Brain microvascular endothelial cell (primary cell): Measurements from ENCODE around the gene ATG5.

Experiments used
- DNase-seq: peaks from one replicate; pipeline ENCODE4 v3.0.0-alpha.2; 2020
- H3K27ac ChIP-seq: fragments of 250-450 bp; sonication (Bioruptor Pico); 2 replicates; pipeline ENCODE4 v1.5.1; 2020; ENCODE audit warnings: mild to moderate bottlenecking, moderate library complexity
- H3K27me3 ChIP-seq: fragments of 250-450 bp; sonication (Bioruptor Pico); replicated peaks from 2 replicates; pipeline ENCODE4 v1.5.1; 2020; ENCODE audit warnings: mild to moderate bottlenecking
- H3K36me3 ChIP-seq: fragments of 250-450 bp; sonication (Bioruptor Pico); replicated peaks from 2 replicates; pipeline ENCODE4 v1.5.1; 2020; ENCODE audit warnings: mild to moderate bottlenecking
- H3K4me3 ChIP-seq: 2 replicates; pipeline ENCODE4 v1.5.1; 2011; ENCODE audit warnings: low read depth, mild to moderate bottlenecking, control low read depth, low read length, moderate library complexity
- in situ Hi-C: cut with HindIII; loops from 2 replicates; pipeline ENCODE4 v1.10.0; 2017; ENCODE audit warnings: low sequenced_read_pairs, low pct_ligation_motif_present
- TF ChIP-seq, protein P1 (sequence below): IDR thresholded peaks from 2 replicates; pipeline ENCODE4 v1.5.1; 2011; ENCODE audit warnings: low read depth, mild to moderate bottlenecking, moderate library complexity, low read length, control low read depth, inconsistent platforms; ENCODE audit errors: missing control alignments

ATG5 gene

DNA sequence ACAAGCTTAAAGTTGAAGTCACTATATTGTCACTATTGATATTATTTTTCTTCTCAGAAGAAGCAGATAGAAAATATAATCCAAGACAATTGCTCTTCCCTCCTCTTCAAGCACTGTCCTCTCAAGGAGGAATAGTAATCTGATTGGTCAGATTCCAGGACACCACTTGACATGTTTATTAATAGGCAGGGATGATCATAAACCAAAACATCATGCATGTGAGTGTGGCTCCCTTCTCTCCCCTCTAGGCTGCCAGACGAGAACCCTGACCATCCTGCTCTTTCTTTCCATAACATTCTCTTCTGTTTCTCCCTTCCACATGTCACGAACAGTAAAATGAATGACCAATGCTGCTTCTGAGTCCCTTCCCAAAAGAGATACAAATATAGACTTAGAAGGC lies 7.5 kb downstream of the ATG5 start:
- in situ Hi-C loops: no loop called here
- Histone ChIP-seq H3K27me3 (no peaks in the 10 kb centered on the region), H3K36me3 (peaks cover 2% of the 10 kb centered on the region), H3K4me3 (no peak overlapping the region), H3K27ac (no peak overlapping the region)
- DNase-seq: no peak
- TF ChIP-seq, protein P1, sequence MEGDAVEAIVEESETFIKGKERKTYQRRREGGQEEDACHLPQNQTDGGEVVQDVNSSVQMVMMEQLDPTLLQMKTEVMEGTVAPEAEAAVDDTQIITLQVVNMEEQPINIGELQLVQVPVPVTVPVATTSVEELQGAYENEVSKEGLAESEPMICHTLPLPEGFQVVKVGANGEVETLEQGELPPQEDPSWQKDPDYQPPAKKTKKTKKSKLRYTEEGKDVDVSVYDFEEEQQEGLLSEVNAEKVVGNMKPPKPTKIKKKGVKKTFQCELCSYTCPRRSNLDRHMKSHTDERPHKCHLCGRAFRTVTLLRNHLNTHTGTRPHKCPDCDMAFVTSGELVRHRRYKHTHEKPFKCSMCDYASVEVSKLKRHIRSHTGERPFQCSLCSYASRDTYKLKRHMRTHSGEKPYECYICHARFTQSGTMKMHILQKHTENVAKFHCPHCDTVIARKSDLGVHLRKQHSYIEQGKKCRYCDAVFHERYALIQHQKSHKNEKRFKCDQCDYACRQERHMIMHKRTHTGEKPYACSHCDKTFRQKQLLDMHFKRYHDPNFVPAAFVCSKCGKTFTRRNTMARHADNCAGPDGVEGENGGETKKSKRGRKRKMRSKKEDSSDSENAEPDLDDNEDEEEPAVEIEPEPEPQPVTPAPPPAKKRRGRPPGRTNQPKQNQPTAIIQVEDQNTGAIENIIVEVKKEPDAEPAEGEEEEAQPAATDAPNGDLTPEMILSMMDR: no peak

DNA sequence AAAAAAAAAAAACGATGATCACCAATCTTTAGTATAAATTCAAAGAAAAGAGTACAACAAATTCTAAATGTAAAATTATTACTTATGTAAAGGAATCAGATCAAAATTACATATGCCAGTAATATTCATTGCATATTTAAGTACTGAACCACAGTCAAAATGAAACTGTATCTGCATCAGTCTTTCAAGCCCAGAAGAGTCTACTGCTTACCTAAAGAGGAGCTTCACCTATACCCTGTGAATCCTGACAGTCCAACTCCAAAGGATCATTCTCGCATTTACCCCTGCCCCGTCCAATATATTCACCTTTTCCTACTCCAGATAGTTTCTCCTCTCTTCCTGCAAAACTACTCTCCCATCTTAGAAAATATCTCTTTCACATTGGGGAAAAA lies 9.2 kb downstream of the ATG5 start:
- H3K4me3 ChIP-seq: no peak overlapping the region
- TF ChIP-seq, protein P1: no peak
- no peak for DNase-seq
- peaks cover 3% of the 10 kb centered on the region for H3K36me3 ChIP-seq
- H3K27ac ChIP-seq: no peak overlapping the region
- in situ Hi-C loops: no loop called here
- H3K27me3 ChIP-seq: no peaks in the 10 kb centered on the region

DNA sequence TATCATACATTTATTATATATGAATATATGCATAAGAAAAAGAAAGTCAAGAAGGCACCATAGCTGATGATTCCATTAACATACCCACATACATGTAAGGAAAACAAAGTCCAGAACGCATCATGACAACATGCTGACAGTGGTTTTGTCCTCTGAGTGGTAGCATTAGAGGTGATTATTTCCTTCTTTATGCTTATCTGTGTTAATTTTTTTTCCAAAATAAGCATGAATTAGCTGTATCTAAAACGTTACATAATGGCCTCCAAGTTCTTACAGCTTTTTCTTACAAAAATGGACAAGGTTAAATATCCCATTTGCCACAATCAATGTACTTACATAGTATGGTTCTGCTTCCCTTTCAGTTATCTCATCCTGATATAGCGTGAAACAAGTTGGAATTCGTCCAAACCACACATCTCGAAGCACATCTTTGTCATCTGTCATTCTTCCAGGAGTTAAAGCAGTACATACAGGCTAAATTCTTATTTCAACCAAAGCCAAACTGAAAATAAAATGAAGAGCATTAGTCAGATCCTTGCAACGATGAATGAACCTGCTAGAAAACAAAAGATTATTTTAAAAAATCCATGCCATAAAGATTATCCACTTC lies 9.7 kb downstream of the ATG5 start:
- H3K36me3 ChIP-seq: peaks cover 6% of the 10 kb centered on the region
- DNase-seq: peak; percentile 47
- TF ChIP-seq, protein P1: no peak
- no peaks in the 10 kb centered on the region for H3K27me3 ChIP-seq
- no peak overlapping the region for H3K27ac ChIP-seq
- in situ Hi-C loops: no loop called here
- no peak overlapping the region for H3K4me3 ChIP-seq

DNA sequence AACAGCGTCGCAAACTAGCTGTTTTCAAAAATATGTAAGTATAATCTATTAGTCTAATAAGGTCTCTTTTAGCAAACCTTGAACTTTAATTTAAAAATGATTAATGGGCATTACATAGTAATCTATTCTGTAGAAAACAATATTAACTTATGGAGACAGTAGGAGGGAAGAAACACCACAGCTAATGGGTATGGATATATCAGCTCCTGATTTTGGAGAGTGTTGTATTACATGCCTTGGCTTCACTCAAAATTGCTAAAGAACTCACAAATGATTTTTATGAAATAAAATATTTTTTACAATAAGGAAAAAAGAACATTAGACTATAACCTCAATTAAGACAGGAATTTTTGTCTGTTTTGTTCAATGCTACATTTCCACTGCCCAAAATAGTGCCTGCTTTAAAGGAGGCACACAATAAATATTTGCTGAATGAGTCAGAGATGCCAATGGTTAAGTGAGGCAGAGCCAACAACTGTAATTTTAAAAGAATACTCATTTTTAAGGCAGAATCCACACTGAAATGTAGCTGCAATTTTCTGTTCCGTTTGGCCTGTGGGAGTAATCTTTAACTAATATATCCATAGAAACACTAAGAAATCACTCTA lies 15.7 kb downstream of the ATG5 start:
- no peak for DNase-seq
- Histone ChIP-seq H3K27me3 (no peaks in the 10 kb centered on the region), H3K27ac (no peak overlapping the region), H3K4me3 (no peak overlapping the region), H3K36me3 (peaks cover 6% of the 10 kb centered on the region)
- in situ Hi-C loops: no loop called here
- TF ChIP-seq, protein P1: no peak

DNA sequence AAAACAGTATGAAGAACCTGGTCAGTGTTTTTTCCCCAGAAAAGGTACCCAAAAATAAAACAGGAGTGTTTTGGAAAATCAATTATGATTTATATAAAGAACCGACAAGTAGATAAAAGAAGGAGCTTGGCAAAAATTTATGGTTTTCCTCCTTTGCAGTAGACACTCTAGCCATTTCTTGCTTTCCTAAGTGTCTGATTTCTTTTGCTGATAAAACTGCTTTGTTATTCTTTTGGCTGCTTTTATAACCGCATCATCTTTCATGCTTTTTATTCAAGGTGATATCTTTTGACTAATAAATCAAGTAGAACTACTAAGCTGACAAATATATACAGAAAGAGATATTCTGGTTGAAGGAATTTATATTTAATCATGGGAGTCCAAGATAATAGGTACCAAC lies 16.6 kb downstream of the ATG5 start:
- H3K36me3 ChIP-seq: peaks cover 6% of the 10 kb centered on the region
- no peak for DNase-seq
- in situ Hi-C loops: no loop called here
- no peak overlapping the region for H3K4me3 ChIP-seq
- H3K27ac ChIP-seq: no peak overlapping the region
- TF ChIP-seq, protein P1: no peak
- no peaks in the 10 kb centered on the region for H3K27me3 ChIP-seq

DNA sequence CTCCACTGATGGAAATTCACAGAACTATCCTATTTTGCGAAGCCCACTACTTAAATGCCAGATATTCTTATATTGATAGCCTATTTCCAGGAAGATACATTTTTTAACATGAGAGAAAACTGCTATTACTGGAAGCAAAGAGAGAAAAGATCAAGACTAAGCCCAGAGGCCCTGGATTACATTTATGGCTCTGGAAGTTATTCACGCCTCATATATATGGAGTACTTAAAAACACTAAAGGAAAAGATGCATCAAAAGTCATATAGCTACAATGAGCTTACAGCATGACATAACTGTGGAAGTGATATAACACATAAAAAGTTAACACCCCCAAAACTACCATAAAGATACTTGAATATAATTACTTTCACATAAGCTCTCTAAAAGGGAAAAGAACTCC lies 19.8 kb downstream of the ATG5 start:
- in situ Hi-C loops: no loop called here
- H3K4me3 ChIP-seq: no peak overlapping the region
- no peaks in the 10 kb centered on the region for H3K36me3 ChIP-seq
- TF ChIP-seq, protein P1: no peak
- no peaks in the 10 kb centered on the region for H3K27me3 ChIP-seq
- H3K27ac ChIP-seq: no peak overlapping the region
- no peak for DNase-seq
